Measurements from ENCODE around the gene TRIM16. TPM values are rescaled to one million over a fixed set of nuclear protein-coding genes. Genes with fewer than 3 reads are reported as not detected.
"Not testable (repeated sequence)": the region's sequence is repeated elsewhere in the genome, so short reads cannot be mapped to it uniquely, and the experiment has no call there.

Gene TRIM16
- total and polyA plus RNA-seq, 4 donors, result 8.1 to 20.3 (median 13.0) TPM

- ATAC-seq (ENCODE audit: low FRiP score) (no peak), DNase-seq (no peak)
- peaks cover 0 to 2% of the 10 kb centered on the region in 2 donors for H3K4me1 ChIP-seq (ENCODE audit: control insufficient read depth in 1 of 2, insufficient read depth in 2 of 2, low read length in 2 of 2)
- H3K9me3 ChIP-seq (ENCODE audit: control insufficient read depth, low read length), result no peaks in the 10 kb centered on the region
- intact Hi-C loops (cut with DNase I), result no loop called here
- no peaks in the 10 kb centered on the region for H3K36me3 ChIP-seq (ENCODE audit: control insufficient read depth in 1 of 2, insufficient read depth in 2 of 2, low read length in 1 of 2)
- no peak overlapping the region for H3K4me3 ChIP-seq (ENCODE audit: low read length in 2 of 2)
- no peaks in the 10 kb centered on the region for H3K27me3 ChIP-seq (ENCODE audit: control insufficient read depth in 1 of 2, insufficient read depth in 2 of 2, low read length in 1 of 2)
- 87 to 90% methylated on average over 6 of the region's 6 CpGs for WGBS, 2 donors
- H3K27ac ChIP-seq (ENCODE audit: low read depth in 1 of 2, low read length in 2 of 2), result no peak overlapping the region
Observed at GRCh38 chr17:15652960-15653359, 31.2 kb downstream of the TRIM16 start.

GRCh38 chr17:15651583-15652110 lies 32.5 kb downstream of the TRIM16 start:
- Histone ChIP-seq H3K36me3 (ENCODE audit: control insufficient read depth in 1 of 2, insufficient read depth in 2 of 2, low read length in 1 of 2) (no peaks in the 10 kb centered on the region), H3K4me3 (ENCODE audit: low read length in 2 of 2) (peak overlapping the region; percentile 5 to 47), H3K27me3 (ENCODE audit: control insufficient read depth in 1 of 2, insufficient read depth in 2 of 2, low read length in 1 of 2) (no peaks in the 10 kb centered on the region), H3K9me3 (ENCODE audit: control insufficient read depth, low read length) (no peaks in the 10 kb centered on the region), H3K27ac (ENCODE audit: low read depth in 1 of 2, low read length in 2 of 2) (peak overlapping the region in 1 of 2 donors; percentile 38), H3K4me1 (ENCODE audit: control insufficient read depth in 1 of 2, insufficient read depth in 2 of 2, low read length in 2 of 2) (peaks cover 0 to 2% of the 10 kb centered on the region in 2 donors)
- intact Hi-C loops (cut with DNase I), result no loop called here
- DNase-seq, result peak; percentile 97 to 98
- 0% methylated on average over 8 of the region's 8 CpGs for WGBS, 2 donors
- ATAC-seq (ENCODE audit: low FRiP score), result peak; percentile 93

- Histone ChIP-seq H3K36me3 (ENCODE audit: control insufficient read depth in 1 of 2, insufficient read depth in 2 of 2, low read length in 1 of 2) (no peaks in the 10 kb centered on the region), H3K27ac (ENCODE audit: low read depth in 1 of 2, low read length in 2 of 2) (peak overlapping the region in 1 of 2 donors; percentile 38), H3K4me1 (ENCODE audit: control insufficient read depth in 1 of 2, insufficient read depth in 2 of 2, low read length in 2 of 2) (peaks cover 0 to 2% of the 10 kb centered on the region in 2 donors), H3K4me3 (ENCODE audit: low read length in 2 of 2) (peak overlapping the region; percentile 5 to 47), H3K9me3 (ENCODE audit: control insufficient read depth, low read length) (no peaks in the 10 kb centered on the region), H3K27me3 (ENCODE audit: control insufficient read depth in 1 of 2, insufficient read depth in 2 of 2, low read length in 1 of 2) (no peaks in the 10 kb centered on the region)
- intact Hi-C loops (cut with DNase I), result no loop called here
- ATAC-seq (ENCODE audit: low FRiP score) (peak; percentile 23), DNase-seq (peak in 1 of 2 donors; percentile 48)
- WGBS, 2 donors, result 25 to 27% methylated on average over 14 of the region's 14 CpGs
Observed at GRCh38 chr17:15650741-15651582, 33.1 kb downstream of the TRIM16 start.

GRCh38 chr17:15649861-15650421 lies 34.2 kb downstream of the TRIM16 start:
- DNase-seq (peak; percentile 63 to 86), ATAC-seq (ENCODE audit: low FRiP score) (no peak)
- 2 to 3% methylated on average over 6 of the region's 6 CpGs for WGBS, 2 donors
- peak overlapping the region in 1 of 2 donors; percentile 64 for H3K27ac ChIP-seq (ENCODE audit: low read depth in 1 of 2, low read length in 2 of 2)
- peaks cover 0 to 2% of the 10 kb centered on the region in 2 donors for H3K4me1 ChIP-seq (ENCODE audit: control insufficient read depth in 1 of 2, insufficient read depth in 2 of 2, low read length in 2 of 2)
- H3K36me3 ChIP-seq (ENCODE audit: control insufficient read depth in 1 of 2, insufficient read depth in 2 of 2, low read length in 1 of 2), result no peaks in the 10 kb centered on the region
- intact Hi-C loops (cut with DNase I), result no loop called here
- no peaks in the 10 kb centered on the region for H3K27me3 ChIP-seq (ENCODE audit: control insufficient read depth in 1 of 2, insufficient read depth in 2 of 2, low read length in 1 of 2)
- H3K9me3 ChIP-seq (ENCODE audit: control insufficient read depth, low read length), result no peaks in the 10 kb centered on the region
- H3K4me3 ChIP-seq (ENCODE audit: low read length in 2 of 2), result peak overlapping the region in 1 of 2 donors; percentile 47

- WGBS, 2 donors, result 89 to 90% methylated on average over 5 of the region's 5 CpGs
- no peak for ATAC-seq (ENCODE audit: low FRiP score)
- Histone ChIP-seq H3K27me3 (ENCODE audit: control insufficient read depth in 1 of 2, insufficient read depth in 2 of 2, low read length in 1 of 2) (no peaks in the 10 kb centered on the region), H3K27ac (ENCODE audit: low read depth in 1 of 2, low read length in 2 of 2) (no peak overlapping the region), H3K36me3 (ENCODE audit: control insufficient read depth in 1 of 2, insufficient read depth in 2 of 2, low read length in 1 of 2) (no peaks in the 10 kb centered on the region), H3K4me1 (ENCODE audit: control insufficient read depth in 1 of 2, insufficient read depth in 2 of 2, low read length in 2 of 2) (peaks cover 0 to 2% of the 10 kb centered on the region in 2 donors), H3K9me3 (ENCODE audit: control insufficient read depth, low read length) (no peaks in the 10 kb centered on the region), H3K4me3 (ENCODE audit: low read length in 2 of 2) (no peak overlapping the region)
- intact Hi-C loops (cut with DNase I), result no loop called here
- DNase-seq, result no peak
Observed at GRCh38 chr17:15648386-15648785, 35.7 kb downstream of the TRIM16 start.

GRCh38 chr17:15645942-15646312 lies 38.2 kb downstream of the TRIM16 start:
- H3K36me3 ChIP-seq (ENCODE audit: control insufficient read depth in 1 of 2, insufficient read depth in 2 of 2, low read length in 1 of 2); H3K4me1 ChIP-seq (ENCODE audit: control insufficient read depth in 1 of 2, insufficient read depth in 2 of 2, low read length in 2 of 2); H3K4me3 ChIP-seq (ENCODE audit: low read length in 2 of 2); DNase-seq; H3K27me3 ChIP-seq (ENCODE audit: control insufficient read depth in 1 of 2, insufficient read depth in 2 of 2, low read length in 1 of 2); ATAC-seq (ENCODE audit: low FRiP score); H3K27ac ChIP-seq (ENCODE audit: low read depth in 1 of 2, low read length in 2 of 2); intact Hi-C loops (cut with DNase I); H3K9me3 ChIP-seq (ENCODE audit: control insufficient read depth, low read length): not testable (repeated sequence)
- 79 to 80% methylated on average over 5 of the region's 5 CpGs for WGBS, 2 donors

GRCh38 chr17:15645099-15645941 lies 38.8 kb downstream of the TRIM16 start:
- DNase-seq; H3K36me3 ChIP-seq (ENCODE audit: control insufficient read depth in 1 of 2, insufficient read depth in 2 of 2, low read length in 1 of 2); intact Hi-C loops (cut with DNase I); H3K4me3 ChIP-seq (ENCODE audit: low read length in 2 of 2); H3K27ac ChIP-seq (ENCODE audit: low read depth in 1 of 2, low read length in 2 of 2); H3K4me1 ChIP-seq (ENCODE audit: control insufficient read depth in 1 of 2, insufficient read depth in 2 of 2, low read length in 2 of 2); H3K9me3 ChIP-seq (ENCODE audit: control insufficient read depth, low read length); ATAC-seq (ENCODE audit: low FRiP score); H3K27me3 ChIP-seq (ENCODE audit: control insufficient read depth in 1 of 2, insufficient read depth in 2 of 2, low read length in 1 of 2): not testable (repeated sequence)
- 80 to 81% methylated on average over 9 to 10 of the region's 10 CpGs for WGBS, 2 donors

GRCh38 chr17:15642505-15643251 lies 41.4 kb downstream of the TRIM16 start:
- H3K36me3 ChIP-seq (ENCODE audit: control insufficient read depth in 1 of 2, insufficient read depth in 2 of 2, low read length in 1 of 2); DNase-seq; H3K4me1 ChIP-seq (ENCODE audit: control insufficient read depth in 1 of 2, insufficient read depth in 2 of 2, low read length in 2 of 2); H3K9me3 ChIP-seq (ENCODE audit: control insufficient read depth, low read length); intact Hi-C loops (cut with DNase I); H3K27me3 ChIP-seq (ENCODE audit: control insufficient read depth in 1 of 2, insufficient read depth in 2 of 2, low read length in 1 of 2); H3K27ac ChIP-seq (ENCODE audit: low read depth in 1 of 2, low read length in 2 of 2); H3K4me3 ChIP-seq (ENCODE audit: low read length in 2 of 2): not testable (repeated sequence)
- 51 to 97% methylated on average over 1 to 2 of the region's 12 CpGs for WGBS, 2 donors
- ATAC-seq (ENCODE audit: low FRiP score), result peak; percentile 84
